Ovary (tissue), 9 donors: Measurements from ENCODE around the gene FBXO36. TPM values are rescaled to one million over a fixed set of nuclear protein-coding genes. Genes with fewer than 3 reads are reported as not detected.

Experiments
- DNase-seq, 5 donors: peaks; one replicate each; pipeline ENCODE4 v3.0.0-alpha.2; 2019 to 2020
- H3K27ac ChIP-seq, 2 donors: fragments of 200-600 bp; one replicate each; pipeline versions ENCODE4 v1.5.1 to v1.8.0; 2019 to 2022
- H3K27me3 ChIP-seq: fragments of 200-600 bp; one replicate; pipeline ENCODE4 v1.8.0; 2022
- H3K36me3 ChIP-seq: fragments of 200-600 bp; sonication (generic); one replicate; pipeline ENCODE4 v1.5.1; 2019
- H3K4me1 ChIP-seq: one replicate; pipeline ENCODE4 v1.8.1; 2013; ENCODE audit warnings: mild to moderate bottlenecking, moderate library complexity; ENCODE audit not compliant: insufficient read depth
- H3K4me3 ChIP-seq: fragments of 200-600 bp; sonication (generic); one replicate; pipeline ENCODE4 v1.5.1; 2017
- H3K9me3 ChIP-seq, 2 donors: fragments of 200-600 bp in 1 of 2; sonication (generic) in 1 of 2; one replicate each; pipeline versions ENCODE4 v1.5.1 to v1.8.1; 2013 to 2019; ENCODE audit warnings: mild to moderate bottlenecking in 1 of 2, moderate library complexity in 1 of 2
- EP300 ChIP-seq: sonication (generic); formaldehyde crosslinking; IDR thresholded peaks from one replicate; pipeline ENCODE4 v1.6.1; 2017; ENCODE audit warnings: antibody characterized with exemption
- POLR2A ChIP-seq: fragments of 450-650 bp; IDR thresholded peaks from one replicate; pipeline ENCODE4 v1.6.1; 2017; ENCODE audit warnings: antibody characterized with exemption, mild to moderate bottlenecking, moderate library complexity
- WGBS, 3 donors: extraction: QIAGEN DNeasy Blood & Tissue Kit in 1 of 3; methylation state at CpG; one replicate each; pipeline versions ENCODE4 v1.1.5 to v1.1.7; 2013 to 2017; 5-methylcytosine and 5-hydroxymethylcytosine counted together
- intact Hi-C, 4 donors: fragments of 100-400 bp; cut with DNase I; formaldehyde crosslinking; loops; one replicate each; pipeline versions ENCODE4 v1.11.0 to v1.15.1; 2022 to 2023
- polyA plus RNA-seq, 2 donors: library from polyadenylated mRNA; stranded (reverse); fragments of 200-250 nt in 1 of 2; fragments of 350-450 nt in 1 of 2; fragmentation: Illumina TruSeq in 1 of 2; extraction: RNeasy Lipid Tissue Mini Kit (QIAGEN cat#74804) in 1 of 2; gene quantifications; one replicate each; pipeline ENCODE4 v1.2.3, GENCODE V29; 2013 to 2014
- total RNA-seq, 7 donors: library from RNA; depleted of rRNA in 2 of 7; stranded (reverse); fragments of >200 nt in 2 of 7; fragmentation: NEBNext Ultra II Directional in 3 of 7; extraction: Animal tissue kit (Norgen Biotek cat#: 25700) in 3 of 7; gene quantifications; one replicate each; pipeline versions ENCODE4 v1.1.0 to v1.2.4, GENCODE V29; 2016 to 2023
- TF ChIP-seq, protein P1 (sequence below), 3 donors: fragments of 450-650 bp in 2 of 3; fragments of 200-600 bp in 1 of 3; IDR thresholded peaks; one replicate each; pipeline versions ENCODE4 v1.5.1 to v1.8.0; 2016 to 2022; ENCODE audit warnings: antibody characterized with exemption in 3 of 3, mild to moderate bottlenecking in 1 of 3
- donor health status: DM: no; HTN: no; CAD: no; lungs with moderate emphysema.
- donor health status: DM: no; HTN: no; CAD: no.
- donor health status: Bipolar disorder and iron deficiency.
- donor health status: DM: yes; HTN: yes; CAD: no.
- donor health status: DM: no; HTN: no; CAD: no.
- donor health status: DM: yes; HTN: yes; CAD: no.

FBXO36 gene
- total and polyA plus RNA-seq, 9 donors: 1.5 to 8.4 (median 3.7) TPM

DNA sequence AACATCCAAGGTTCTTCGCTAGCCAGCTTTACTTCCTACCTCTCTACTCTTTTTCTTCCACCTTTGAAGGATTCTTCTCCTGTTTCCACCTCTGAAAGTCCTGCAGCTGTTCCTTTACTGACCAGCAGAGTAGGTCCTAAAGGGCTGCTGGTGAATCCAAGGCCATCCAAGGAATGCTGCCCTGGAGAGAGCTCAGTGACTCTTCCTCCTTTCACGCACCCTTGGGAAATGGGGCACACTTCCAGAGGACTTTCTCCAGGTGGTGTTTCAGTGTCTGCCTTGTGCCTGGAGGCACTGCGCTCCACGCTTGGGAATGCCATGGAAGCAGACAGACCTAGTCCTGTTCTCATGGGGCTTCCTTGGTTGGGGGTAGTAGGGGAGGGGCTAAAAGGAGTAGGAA is 101.0 kb downstream of the FBXO36 start:
- no peak overlapping the region for H3K27ac ChIP-seq
- H3K36me3 ChIP-seq: no peaks in the 10 kb centered on the region
- intact Hi-C loops: no loop called here
- no peaks in the 10 kb centered on the region for H3K27me3 ChIP-seq
- TF ChIP-seq EP300: no peak
- TF ChIP-seq, protein P1, sequence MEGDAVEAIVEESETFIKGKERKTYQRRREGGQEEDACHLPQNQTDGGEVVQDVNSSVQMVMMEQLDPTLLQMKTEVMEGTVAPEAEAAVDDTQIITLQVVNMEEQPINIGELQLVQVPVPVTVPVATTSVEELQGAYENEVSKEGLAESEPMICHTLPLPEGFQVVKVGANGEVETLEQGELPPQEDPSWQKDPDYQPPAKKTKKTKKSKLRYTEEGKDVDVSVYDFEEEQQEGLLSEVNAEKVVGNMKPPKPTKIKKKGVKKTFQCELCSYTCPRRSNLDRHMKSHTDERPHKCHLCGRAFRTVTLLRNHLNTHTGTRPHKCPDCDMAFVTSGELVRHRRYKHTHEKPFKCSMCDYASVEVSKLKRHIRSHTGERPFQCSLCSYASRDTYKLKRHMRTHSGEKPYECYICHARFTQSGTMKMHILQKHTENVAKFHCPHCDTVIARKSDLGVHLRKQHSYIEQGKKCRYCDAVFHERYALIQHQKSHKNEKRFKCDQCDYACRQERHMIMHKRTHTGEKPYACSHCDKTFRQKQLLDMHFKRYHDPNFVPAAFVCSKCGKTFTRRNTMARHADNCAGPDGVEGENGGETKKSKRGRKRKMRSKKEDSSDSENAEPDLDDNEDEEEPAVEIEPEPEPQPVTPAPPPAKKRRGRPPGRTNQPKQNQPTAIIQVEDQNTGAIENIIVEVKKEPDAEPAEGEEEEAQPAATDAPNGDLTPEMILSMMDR (IDR thresholded peaks at IDR 0.05): no peak
- no peak for TF ChIP-seq POLR2A
- WGBS, 3 donors: 87 to 93% (median 91%) methylated on average over 4 of the region's 4 CpGs
- no peak for DNase-seq
- H3K9me3 ChIP-seq: no peaks in the 10 kb centered on the region
- H3K4me3 ChIP-seq: no peak overlapping the region
- no peaks in the 10 kb centered on the region for H3K4me1 ChIP-seq

DNA sequence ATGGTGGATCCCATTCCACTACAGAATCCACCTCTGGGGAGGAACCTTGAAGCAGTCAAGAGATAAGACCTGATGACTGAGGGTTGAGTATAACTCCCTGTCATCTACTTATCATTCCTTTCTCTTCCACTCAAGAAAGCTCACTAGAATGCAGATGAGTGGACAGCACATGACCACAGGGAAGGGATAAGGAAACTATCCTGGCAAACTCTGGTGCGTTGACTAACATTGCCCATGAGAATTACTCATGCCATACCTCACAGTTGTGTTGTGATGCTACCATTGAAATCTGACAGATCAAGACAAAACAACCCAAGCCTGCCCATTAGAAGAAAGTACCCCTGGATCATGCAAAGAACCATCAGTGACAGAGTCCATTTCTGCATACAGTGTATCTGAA is 119.9 kb downstream of the FBXO36 start:
- no peak overlapping the region for H3K27ac ChIP-seq
- no peak overlapping the region for H3K4me3 ChIP-seq
- no peaks in the 10 kb centered on the region for H3K36me3 ChIP-seq
- WGBS, 3 donors: 96 to 100% (median 96%) methylated on average over 1 of the region's 1 CpG
- TF ChIP-seq, protein P1 (IDR thresholded peaks at IDR 0.05): no peak
- no peak for TF ChIP-seq EP300
- TF ChIP-seq POLR2A: no peak
- no peaks in the 10 kb centered on the region for H3K27me3 ChIP-seq
- DNase-seq: no peak
- H3K9me3 ChIP-seq: no peaks in the 10 kb centered on the region
- no peaks in the 10 kb centered on the region for H3K4me1 ChIP-seq
- intact Hi-C loops: no loop called here

DNA sequence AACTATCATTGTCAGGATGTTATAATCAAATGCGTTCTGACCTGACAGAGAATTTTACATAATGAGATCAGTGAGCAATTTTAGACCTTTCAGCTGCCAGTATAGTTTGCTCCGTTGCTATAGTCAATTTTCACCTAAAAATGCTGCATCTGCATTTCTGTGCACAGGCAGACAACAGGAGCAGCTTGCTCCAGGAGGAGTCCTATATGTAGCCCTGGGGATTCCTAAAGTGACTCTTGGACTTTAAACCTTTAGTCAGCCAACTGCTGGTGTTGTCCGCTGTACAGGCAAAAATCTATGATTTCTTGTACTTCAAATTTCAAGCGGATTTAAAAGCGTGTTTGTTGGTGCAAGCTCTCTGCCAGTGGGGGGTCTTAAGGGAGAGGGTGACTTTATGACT is 120.7 kb downstream of the FBXO36 start:
- no peaks in the 10 kb centered on the region for H3K27me3 ChIP-seq
- TF ChIP-seq EP300 (no peak), POLR2A (no peak)
- TF ChIP-seq, protein P1 (IDR thresholded peaks at IDR 0.05): no peak
- no peaks in the 10 kb centered on the region for H3K4me1 ChIP-seq
- no peak for DNase-seq
- 97% methylated on average over 5 of the region's 5 CpGs for WGBS, 3 donors
- no peaks in the 10 kb centered on the region for H3K9me3 ChIP-seq
- H3K27ac ChIP-seq: no peak overlapping the region
- no peak overlapping the region for H3K4me3 ChIP-seq
- intact Hi-C loops: no loop called here
- H3K36me3 ChIP-seq: no peaks in the 10 kb centered on the region

DNA sequence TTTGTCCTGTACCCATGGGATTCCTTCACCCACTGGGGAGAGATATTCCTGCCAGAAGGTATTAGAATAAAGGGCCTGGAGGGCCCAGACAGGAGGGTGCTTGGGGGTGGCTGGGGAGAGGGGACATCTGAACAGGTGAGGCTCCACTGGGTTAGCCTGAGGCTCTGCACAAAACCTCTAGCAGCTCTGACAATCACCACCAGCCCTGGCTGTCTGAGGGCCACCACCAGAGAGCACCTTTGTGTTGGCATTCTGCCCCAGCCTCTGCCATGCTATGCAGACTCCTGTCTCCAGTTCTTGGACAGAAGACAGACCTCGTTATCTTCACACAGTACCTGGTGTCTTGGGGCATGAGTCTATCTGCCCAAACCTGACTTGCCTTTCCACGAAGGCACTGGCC is 121.2 kb downstream of the FBXO36 start:
- no peaks in the 10 kb centered on the region for H3K4me1 ChIP-seq
- H3K27me3 ChIP-seq: no peaks in the 10 kb centered on the region
- intact Hi-C loops: no loop called here
- H3K36me3 ChIP-seq: no peaks in the 10 kb centered on the region
- TF ChIP-seq EP300: no peak
- TF ChIP-seq POLR2A: no peak
- TF ChIP-seq, protein P1 (IDR thresholded peaks at IDR 0.05): no peak
- no peak overlapping the region for H3K4me3 ChIP-seq
- 95 to 100% (median 96%) methylated on average over 2 of the region's 2 CpGs for WGBS, 3 donors
- H3K27ac ChIP-seq: no peak overlapping the region
- no peaks in the 10 kb centered on the region for H3K9me3 ChIP-seq
- no peak for DNase-seq

DNA sequence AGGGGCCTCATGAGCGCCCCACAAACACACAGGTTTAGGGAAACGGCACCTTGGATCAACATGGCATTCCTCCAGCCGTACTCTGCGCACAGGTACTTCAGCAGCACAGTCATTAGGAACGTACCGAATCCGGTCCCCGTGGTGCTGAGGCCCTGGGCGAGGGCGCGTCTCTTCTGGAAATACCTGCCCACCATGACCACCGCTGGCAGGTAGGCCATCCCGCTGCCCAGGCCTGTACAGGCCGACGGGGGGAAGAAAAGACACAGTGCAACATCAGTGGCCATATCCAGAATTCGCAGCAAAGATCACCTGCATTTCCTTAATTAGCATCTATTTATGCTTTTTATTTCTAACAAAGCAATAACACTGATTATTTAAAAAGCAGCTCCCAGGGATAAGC is 124.2 kb downstream of the FBXO36 start:
- Histone ChIP-seq H3K9me3 (no peaks in the 10 kb centered on the region), H3K27ac (no peak overlapping the region), H3K27me3 (no peaks in the 10 kb centered on the region), H3K36me3 (no peaks in the 10 kb centered on the region), H3K4me3 (no peak overlapping the region), H3K4me1 (no peaks in the 10 kb centered on the region)
- TF ChIP-seq EP300: no peak
- TF ChIP-seq, protein P1 (IDR thresholded peaks at IDR 0.05): no peak
- TF ChIP-seq POLR2A: no peak
- no peak for DNase-seq
- intact Hi-C loops: no loop called here
- 96 to 98% (median 96%) methylated on average over 16 of the region's 16 CpGs for WGBS, 3 donors
